GM12892 (cell line): ENCODE results near the gene EEPD1.

Experiments used
- POLR2A ChIP-seq: IDR thresholded peaks from 2 replicates; pipeline ENCODE4 v1.6.1; 2011; ENCODE audit warnings: low read depth, low read length, control low read depth
- TAF1 ChIP-seq: IDR thresholded peaks from 2 replicates; pipeline ENCODE4 v1.6.1; 2011; ENCODE audit warnings: low read depth, mild to moderate bottlenecking, control low read depth, low read length, borderline replicate concordance

GRCh38 chr7:36117203-36117840, 35.7 kb upstream of the EEPD1 start:
- no peak for TF ChIP-seq POLR2A
- TF ChIP-seq TAF1: no peak
